Transverse colon (tissue), 3 donors: Measurements from ENCODE around the gene YTHDF1.

Source experiments
- EP300 ChIP-seq: sonication (generic); formaldehyde crosslinking; IDR thresholded peaks from one replicate; pipeline ENCODE4 v1.6.1; 2017; ENCODE audit warnings: antibody characterized with exemption, low read depth
- POLR2A ChIP-seq: fragments of 450-650 bp; IDR thresholded peaks from one replicate; pipeline ENCODE4 v1.6.1; 2016; ENCODE audit warnings: antibody characterized with exemption, mild to moderate bottlenecking, moderate library complexity
- TF ChIP-seq, protein P1 (sequence below), 5 experiments: fragments of 200-600 bp in 3 of 5; fragments of 450-650 bp in 2 of 5; sonication (generic) in 3 of 5; IDR thresholded peaks; 1 replicate in 2 of 5; 2 replicates in 3 of 5; pipeline ENCODE4 v1.5.1; 2016 to 2017; ENCODE audit warnings: antibody characterized with exemption in 5 of 5, inconsistent platforms in 3 of 5, mild to moderate bottlenecking in 2 of 5, moderate library complexity in 1 of 5

DNA sequence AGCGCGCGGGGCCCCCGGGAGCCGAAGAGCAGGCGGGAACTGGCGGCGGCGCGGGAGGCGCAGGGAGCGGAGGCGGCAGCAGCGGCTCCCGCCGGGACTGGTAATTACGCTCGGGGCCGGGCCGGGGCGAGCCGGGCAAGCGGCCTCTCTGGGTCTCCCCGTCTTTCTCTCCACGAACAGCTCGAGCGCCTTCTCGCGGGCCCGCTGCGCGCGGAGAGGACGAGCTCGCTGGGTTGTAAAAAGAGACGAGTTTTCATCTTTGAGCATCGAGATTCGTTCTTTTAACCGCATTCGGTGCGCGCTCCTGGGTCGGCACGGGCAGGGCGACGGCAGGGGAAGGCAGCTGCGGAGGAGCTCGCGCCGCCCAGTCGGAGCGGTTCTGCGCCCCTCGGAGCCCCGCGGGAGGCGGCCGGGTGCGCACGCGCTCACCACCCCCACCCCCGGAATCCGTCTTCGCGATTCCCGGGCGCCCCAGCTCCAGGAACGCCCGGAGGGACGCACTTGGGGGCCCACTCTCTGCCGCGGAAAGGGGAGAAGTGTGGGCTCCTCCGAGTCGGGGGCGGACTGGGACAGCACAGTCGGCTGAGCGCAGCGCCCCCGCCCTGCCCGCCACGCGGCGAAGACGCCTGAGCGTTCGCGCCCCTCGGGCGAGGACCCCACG is 38.0 kb downstream of the YTHDF1 start:
- TF ChIP-seq, protein P1, sequence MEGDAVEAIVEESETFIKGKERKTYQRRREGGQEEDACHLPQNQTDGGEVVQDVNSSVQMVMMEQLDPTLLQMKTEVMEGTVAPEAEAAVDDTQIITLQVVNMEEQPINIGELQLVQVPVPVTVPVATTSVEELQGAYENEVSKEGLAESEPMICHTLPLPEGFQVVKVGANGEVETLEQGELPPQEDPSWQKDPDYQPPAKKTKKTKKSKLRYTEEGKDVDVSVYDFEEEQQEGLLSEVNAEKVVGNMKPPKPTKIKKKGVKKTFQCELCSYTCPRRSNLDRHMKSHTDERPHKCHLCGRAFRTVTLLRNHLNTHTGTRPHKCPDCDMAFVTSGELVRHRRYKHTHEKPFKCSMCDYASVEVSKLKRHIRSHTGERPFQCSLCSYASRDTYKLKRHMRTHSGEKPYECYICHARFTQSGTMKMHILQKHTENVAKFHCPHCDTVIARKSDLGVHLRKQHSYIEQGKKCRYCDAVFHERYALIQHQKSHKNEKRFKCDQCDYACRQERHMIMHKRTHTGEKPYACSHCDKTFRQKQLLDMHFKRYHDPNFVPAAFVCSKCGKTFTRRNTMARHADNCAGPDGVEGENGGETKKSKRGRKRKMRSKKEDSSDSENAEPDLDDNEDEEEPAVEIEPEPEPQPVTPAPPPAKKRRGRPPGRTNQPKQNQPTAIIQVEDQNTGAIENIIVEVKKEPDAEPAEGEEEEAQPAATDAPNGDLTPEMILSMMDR (IDR thresholded peaks at IDR 0.05) = no peak
- TF ChIP-seq POLR2A = no peak
- no peak for TF ChIP-seq EP300
